H1 (cell line): ENCODE data around the gene HTR4. TPM values are rescaled to one million over a fixed set of nuclear protein-coding genes. Genes with fewer than 3 reads are reported as not detected.

ENCODE experiments used
- CTCF ChIA-PET: fragments of 300-600 bp; sonication (Branson Sonifier 250); formaldehyde crosslinking; loops from one replicate; lab custom pipeline; 2021; ENCODE audit not compliant: partially characterized antibody; lab: Charles Lee
- POLR2A ChIA-PET: fragments of 300-600 bp; sonication (Branson Sonifier 250); formaldehyde crosslinking; loops from one replicate; lab custom pipeline; 2021; ENCODE audit warnings: inconsistent platforms; ENCODE audit not compliant: partially characterized antibody; lab: Charles Lee
- DNase-seq, 2 experiments: peaks; one replicate each; pipeline versions ENCODE4 v3.0.0 to v3.0.0-alpha.2; 2010 to 2022; ENCODE audit warnings: low spot score in 2 of 2, low read depth in 1 of 2, mixed read lengths in 1 of 2
- FAIRE-seq: peaks from 2 replicates; lab custom pipeline; 2011; peaks lifted over from hg19 to GRCh38; lab: Jason Lieb, UNC
- H2AFZ ChIP-seq: 2 replicates; pipeline ENCODE4 v1.8.1; 2012; ENCODE audit warnings: low read length, inconsistent platforms
- H2AK5ac ChIP-seq: 2 replicates; pipeline ENCODE4 v1.6.1; 2013; ENCODE audit warnings: low read depth, low read length
- H2BK120ac ChIP-seq: replicated peaks from 2 replicates; pipeline ENCODE3; 2013; ENCODE audit warnings: low read depth, low read length, inconsistent platforms
- H2BK12ac ChIP-seq: 2 replicates; pipeline ENCODE4 v1.6.1; 2013; ENCODE audit warnings: low read depth, low read length
- H2BK15ac ChIP-seq: 2 replicates; pipeline ENCODE4 v1.6.1; 2013; ENCODE audit warnings: low read length
- H2BK20ac ChIP-seq: 2 replicates; pipeline ENCODE4 v1.6.1; 2013; ENCODE audit warnings: low read length
- H2BK5ac ChIP-seq: 2 replicates; pipeline ENCODE4 v1.6.1; 2013; ENCODE audit warnings: low read depth, low read length
- H3K14ac ChIP-seq: 2 replicates; pipeline ENCODE4 v1.6.1; 2013; ENCODE audit warnings: inconsistent platforms; ENCODE audit not compliant: insufficient read length
- H3K18ac ChIP-seq: 2 replicates; pipeline ENCODE4 v1.6.1; 2013; ENCODE audit warnings: low read length; ENCODE audit errors: extremely low read depth
- H3K23ac ChIP-seq: 2 replicates; pipeline ENCODE4 v1.6.1; 2013; ENCODE audit warnings: inconsistent platforms; ENCODE audit not compliant: insufficient read length
- H3K23me2 ChIP-seq: 2 replicates; pipeline ENCODE4 v1.6.1; 2013; ENCODE audit warnings: low read depth, low read length
- H3K27ac ChIP-seq: 2 replicates; pipeline ENCODE4 v1.6.1; 2011; ENCODE audit warnings: low read depth, low read length, inconsistent platforms
- H3K27me3 ChIP-seq, 4 experiments: replicated peaks in 1 of 4; 1 replicate in 1 of 4; 2 replicates in 3 of 4; pipeline versions ENCODE4 v1.6.1 to v1.8.1; 2011 to 2013; ENCODE audit warnings: low read length in 3 of 4, mild to moderate bottlenecking in 3 of 4, inconsistent platforms in 2 of 4, mixed read lengths in 2 of 4, moderate library complexity in 1 of 4; ENCODE audit not compliant: control insufficient read depth in 3 of 4, insufficient read depth in 3 of 4; ENCODE audit errors: extremely low read depth in 1 of 4
- H3K36me3 ChIP-seq, 4 experiments: 2 replicates each; pipeline versions ENCODE4 v1.6.1 to v1.8.1; 2011 to 2013; ENCODE audit warnings: mild to moderate bottlenecking in 4 of 4, low read length in 3 of 4, moderate library complexity in 2 of 4, control low read depth in 1 of 4, inconsistent platforms in 1 of 4; ENCODE audit not compliant: insufficient read depth in 4 of 4, control insufficient read depth in 2 of 4
- H3K4ac ChIP-seq: replicated peaks from 2 replicates; pipeline ENCODE3; 2013; ENCODE audit warnings: low read length, low read depth, mixed read lengths, inconsistent platforms; ENCODE audit not compliant: insufficient read length
- H3K4me1 ChIP-seq, 4 experiments: replicated peaks in 1 of 4; 1 replicate in 1 of 4; 2 replicates in 3 of 4; pipeline versions ENCODE4 v1.6.1 to v1.8.1; 2011 to 2013; ENCODE audit warnings: low read length in 3 of 4, inconsistent platforms in 2 of 4, mixed read lengths in 1 of 4; ENCODE audit not compliant: insufficient read depth in 4 of 4, control insufficient read depth in 3 of 4
- H3K4me2 ChIP-seq, 2 experiments: 2 replicates each; pipeline versions ENCODE4 v1.6.1 to v1.8.1; 2011 to 2013; ENCODE audit warnings: low read depth in 2 of 2, low read length in 2 of 2, control low read depth in 1 of 2, inconsistent platforms in 1 of 2, mild to moderate bottlenecking in 1 of 2; ENCODE audit not compliant: insufficient read depth in 1 of 2
- H3K4me3 ChIP-seq, 4 experiments: fragments of 200-600, 300-600 bp in 1 of 4; sonication (generic), shearing (Covaris generic), sonication (Bioruptor Twin) in 1 of 4; 2 replicates each; pipeline versions ENCODE4 v1.5.1 to v1.8.1; 2011 to 2016; ENCODE audit warnings: low read length in 4 of 4, low read depth in 3 of 4, control low read depth in 2 of 4, inconsistent platforms in 2 of 4, mild to moderate bottlenecking in 2 of 4, mixed read lengths in 1 of 4, moderate library complexity in 1 of 4; ENCODE audit not compliant: insufficient read depth in 2 of 4; ENCODE audit errors: extremely low read depth in 1 of 4
- H3K56ac ChIP-seq: replicated peaks from 2 replicates; pipeline ENCODE3; 2013; ENCODE audit warnings: low read depth, mild to moderate bottlenecking, mixed read lengths, low read length, inconsistent platforms; ENCODE audit not compliant: insufficient read length
- H3K79me1 ChIP-seq: 2 replicates; pipeline ENCODE4 v1.6.1; 2013; ENCODE audit warnings: low read depth, low read length, control low read depth
- H3K79me2 ChIP-seq, 2 experiments: 2 replicates each; pipeline versions ENCODE4 v1.6.1 to v1.8.1; 2012 to 2013; ENCODE audit warnings: low read length in 2 of 2, mild to moderate bottlenecking in 2 of 2, inconsistent platforms in 1 of 2; ENCODE audit not compliant: insufficient read depth in 2 of 2, control insufficient read depth in 1 of 2
- H3K9ac ChIP-seq, 4 experiments: replicated peaks in 1 of 4; 1 replicate in 1 of 4; 2 replicates in 3 of 4; pipeline versions ENCODE4 v1.6.1 to v1.8.1; 2011 to 2013; ENCODE audit warnings: low read depth in 3 of 4, low read length in 3 of 4, control low read depth in 2 of 4, mild to moderate bottlenecking in 2 of 4, moderate library complexity in 2 of 4, inconsistent platforms in 1 of 4; ENCODE audit errors: extremely low read depth in 1 of 4
- H3K9me3 ChIP-seq, 2 experiments: 2 replicates each; pipeline versions ENCODE4 v1.6.1 to v1.8.1; 2012 to 2013; ENCODE audit warnings: mild to moderate bottlenecking in 2 of 2, moderate library complexity in 2 of 2, control low read depth in 1 of 2, inconsistent platforms in 1 of 2, low read depth in 1 of 2, low read length in 1 of 2, mixed read lengths in 1 of 2; ENCODE audit not compliant: insufficient read depth in 2 of 2
- H4K20me1 ChIP-seq, 2 experiments: replicated peaks in 1 of 2; 2 replicates each; pipeline versions ENCODE3 to v1.8.1; 2011 to 2013; ENCODE audit warnings: inconsistent platforms in 2 of 2, low read length in 2 of 2, mild to moderate bottlenecking in 1 of 2; ENCODE audit not compliant: insufficient read depth in 2 of 2, control insufficient read depth in 1 of 2
- H4K5ac ChIP-seq: 2 replicates; pipeline ENCODE4 v1.6.1; 2013; ENCODE audit warnings: low read length, low read depth, mixed read lengths, inconsistent platforms; ENCODE audit not compliant: insufficient read length
- H4K8ac ChIP-seq: 2 replicates; pipeline ENCODE4 v1.8.0; 2013; ENCODE audit warnings: mild to moderate bottlenecking, moderate library complexity, low read length, inconsistent platforms; ENCODE audit not compliant: insufficient read depth; ENCODE audit errors: extremely low read depth
- H4K91ac ChIP-seq: replicated peaks from 2 replicates; pipeline ENCODE3; 2013; ENCODE audit warnings: low read length, mixed read lengths, inconsistent platforms; ENCODE audit not compliant: insufficient read length
- ATF2 ChIP-seq: IDR thresholded peaks from 2 replicates; pipeline ENCODE4 v1.6.1; 2012; ENCODE audit warnings: low read length, inconsistent platforms
- CBX8 ChIP-seq: fragments of 300-800, 300-1000 bp; sonication (generic); IDR thresholded peaks from 2 replicates; pipeline ENCODE4 v1.7.1; 2016; ENCODE audit warnings: low read depth, low read length, borderline replicate concordance
- CEBPB ChIP-seq: IDR thresholded peaks from 2 replicates; pipeline ENCODE4 v1.6.1; 2012; ENCODE audit warnings: low read depth, low read length
- CTCF ChIP-seq, 3 experiments: IDR thresholded peaks; 1 replicate in 2 of 3; 2 replicates in 1 of 3; pipeline versions ENCODE4 v1.5.1 to v1.6.1; 2011; ENCODE audit warnings: low read length in 3 of 3, mild to moderate bottlenecking in 3 of 3, inconsistent platforms in 2 of 3, low read depth in 1 of 3, moderate library complexity in 1 of 3; ENCODE audit not compliant: insufficient read depth in 1 of 3; ENCODE audit errors: control extremely low read depth in 1 of 3
- EGR1 ChIP-seq: IDR thresholded peaks from 2 replicates; pipeline ENCODE4 v1.6.1; 2011; ENCODE audit warnings: low read depth, low read length, borderline replicate concordance
- KDM5A ChIP-seq: fragments of 200-600 bp; IDR thresholded peaks from 2 replicates; pipeline ENCODE4 v1.7.1; 2012; ENCODE audit warnings: mild to moderate bottlenecking, low read length, inconsistent platforms, mixed read lengths
- SIRT6 ChIP-seq: IDR thresholded peaks from one replicate; pipeline ENCODE4 v1.7.1; 2012; ENCODE audit warnings: low read length, inconsistent platforms
- YY1 ChIP-seq: IDR thresholded peaks from 2 replicates; pipeline ENCODE4 v1.6.1; 2011; ENCODE audit warnings: low read depth, mild to moderate bottlenecking, low read length
- WGBS, 2 experiments: shearing (Covaris generic) in 1 of 2; methylation state at CpG; one replicate each; pipeline versions ENCODE4 v1.1.6 to v1.1.7; 2013 to 2015; ENCODE audit warnings: low lambda C conversion rate in 2 of 2, mixed read lengths in 2 of 2, inconsistent platforms in 1 of 2, low coverage in 1 of 2, missing lambda C conversion rate in 1 of 2; ENCODE audit not compliant: insufficient replicate concordance in 2 of 2, insufficient coverage in 1 of 2, insufficient read length in 1 of 2; ENCODE audit errors: extremely low coverage in 1 of 2, missing lambda C conversion rate in 1 of 2; 5-methylcytosine and 5-hydroxymethylcytosine counted together
- polyA plus RNA-seq, 7 experiments: library from polyadenylated mRNA; depleted of rRNA in 3 of 7; stranded (reverse) in 5 of 7; unstranded in 2 of 7; fragments of >200 nt in 5 of 7; fragments of 200-250 nt in 2 of 7; gene quantifications; 1 replicate in 5 of 7; 2 replicates in 1 of 7; 4 replicates in 1 of 7; pipeline versions ENCODE4 v1.2.1 to v1.2.3, GENCODE V29; 2011 to 2013; ENCODE audit warnings: missing spikeins in 2 of 7, mixed read lengths in 2 of 7
- total RNA-seq: library from RNA; stranded (reverse); fragmentation: NEBNext Ultra II Directional; extraction: Animal tissue kit (Norgen Biotek cat#: 25700); gene quantifications from 2 replicates; pipeline ENCODE4 v1.2.1, GENCODE V29; 2021
- TF ChIP-seq, protein P1 (sequence below): IDR thresholded peaks from 2 replicates; pipeline ENCODE4 v1.6.1; 2011; ENCODE audit warnings: low read length, improper control_type of control experiment

Gene HTR4
- total and polyA plus RNA-seq, 2 of the 8 experiments (the other 6 are each of a cell fraction or from before 2014, with no cell fraction given), result not detected

DNA sequence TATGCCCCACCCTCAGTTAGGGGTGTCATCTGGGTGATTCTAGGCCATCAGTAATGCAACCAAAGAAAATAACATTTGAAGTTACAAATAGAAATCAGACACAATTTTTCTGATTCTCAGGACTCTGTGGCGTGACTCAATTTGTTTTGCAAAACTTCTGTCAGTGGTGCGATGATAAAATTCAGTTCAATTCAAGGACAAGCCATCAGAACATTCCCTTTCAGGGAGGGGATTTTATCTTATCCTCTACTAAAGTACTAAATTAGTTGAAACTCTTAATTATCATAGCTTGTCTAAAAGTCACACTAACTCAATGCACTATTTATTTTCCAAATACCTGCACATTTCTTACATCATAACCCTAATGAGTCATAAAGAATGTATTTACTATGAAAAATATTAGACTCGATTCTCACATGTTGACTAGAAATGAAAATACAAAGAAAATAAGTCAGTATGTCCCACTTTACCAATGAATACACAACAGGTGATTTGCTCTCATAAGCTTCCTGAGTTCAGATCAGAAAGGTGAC lies 28.2 kb downstream of the HTR4 start:
- Histone ChIP-seq H2AK5ac (no peak overlapping the region), H2BK15ac (no peak overlapping the region), H3K23ac (no peak overlapping the region), H3K4ac (no peak overlapping the region), H3K79me2 (no peaks in the 10 kb centered on the region), H3K4me1 (no peaks in the 10 kb centered on the region), H3K36me3 (no peaks in the 10 kb centered on the region), H2BK12ac (no peak overlapping the region), H3K14ac (no peak overlapping the region), H3K79me1 (no peaks in the 10 kb centered on the region), H4K91ac (no peak overlapping the region), H3K27ac (no peak overlapping the region), H2BK120ac (no peak overlapping the region), H3K18ac (no peak overlapping the region), H3K4me2 (no peak overlapping the region), H4K20me1 (no peaks in the 10 kb centered on the region), H3K9me3 (no peaks in the 10 kb centered on the region), H3K27me3 (no peaks in the 10 kb centered on the region), H2BK20ac (no peak overlapping the region), H3K4me3 (no peak overlapping the region), H2AFZ (no peak overlapping the region), H3K23me2 (no peaks in the 10 kb centered on the region), H4K8ac (no peak overlapping the region), H3K56ac (no peak overlapping the region), H2BK5ac (no peak overlapping the region), H4K5ac (no peak overlapping the region), H3K9ac (no peak overlapping the region)
- no peak for DNase-seq
- ChIA-PET POLR2A (no interaction called here), CTCF (interaction anchor here (0.7 kb wide), 1 partner anchor 488 kb away, joined by 3 read pairs; no protein-coding TSS in a partner anchor)
- no peak for FAIRE-seq
- 90% methylated on average over 3 of the region's 3 CpGs; no CpG with 5 or more reads in 1 of the 2 experiments for WGBS, 2 experiments
- TF ChIP-seq CTCF (IDR thresholded peaks at IDR 0.05; ENCODE audit: control extremely low read depth in 1 of 3, insufficient read depth in 1 of 3, low read depth in 1 of 3, low read length in 3 of 3), result no peak
- TF ChIP-seq, protein P1, sequence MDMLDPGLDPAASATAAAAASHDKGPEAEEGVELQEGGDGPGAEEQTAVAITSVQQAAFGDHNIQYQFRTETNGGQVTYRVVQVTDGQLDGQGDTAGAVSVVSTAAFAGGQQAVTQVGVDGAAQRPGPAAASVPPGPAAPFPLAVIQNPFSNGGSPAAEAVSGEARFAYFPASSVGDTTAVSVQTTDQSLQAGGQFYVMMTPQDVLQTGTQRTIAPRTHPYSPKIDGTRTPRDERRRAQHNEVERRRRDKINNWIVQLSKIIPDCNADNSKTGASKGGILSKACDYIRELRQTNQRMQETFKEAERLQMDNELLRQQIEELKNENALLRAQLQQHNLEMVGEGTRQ, result no peak
- TF ChIP-seq CEBPB, result no peak
- TF ChIP-seq YY1, result no peak
- TF ChIP-seq SIRT6, result no peak
- no peak for TF ChIP-seq EGR1
- no peak for TF ChIP-seq ATF2
- TF ChIP-seq CBX8, result no peak
- no peak for TF ChIP-seq KDM5A
